ENCODE measurements around the gene MAPK7.

Gene MAPK7

GRCh38 chr17:19418251-19418992 lies 40.1 kb downstream of the MAPK7 start:
- DNase-seq (ENCODE audit: low read depth): no peak

DNA sequence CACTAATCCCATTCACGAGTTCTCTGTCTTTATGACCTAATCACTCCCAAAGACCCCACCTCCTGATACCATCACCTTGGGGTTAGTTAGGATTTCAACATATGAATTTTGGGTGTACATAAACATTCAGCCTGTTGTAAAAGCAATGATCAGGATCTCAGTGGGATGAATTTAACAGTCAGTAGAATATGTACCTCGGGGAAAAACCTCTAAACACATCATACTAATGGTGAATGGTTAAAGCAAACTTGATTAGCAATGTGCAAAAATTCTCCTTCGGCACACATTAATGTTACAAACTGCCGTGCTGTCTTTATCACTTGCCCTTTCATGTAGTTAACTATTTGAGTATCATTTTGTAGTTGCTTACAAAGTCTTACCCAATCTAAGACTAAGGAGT lies 42.9 kb downstream of the MAPK7 start:
- no peak for DNase-seq (ENCODE audit: low read depth)

- no peak for DNase-seq (ENCODE audit: low read depth)
Observed at GRCh38 chr17:19421926-19422325, 43.6 kb downstream of the MAPK7 start.

DNA sequence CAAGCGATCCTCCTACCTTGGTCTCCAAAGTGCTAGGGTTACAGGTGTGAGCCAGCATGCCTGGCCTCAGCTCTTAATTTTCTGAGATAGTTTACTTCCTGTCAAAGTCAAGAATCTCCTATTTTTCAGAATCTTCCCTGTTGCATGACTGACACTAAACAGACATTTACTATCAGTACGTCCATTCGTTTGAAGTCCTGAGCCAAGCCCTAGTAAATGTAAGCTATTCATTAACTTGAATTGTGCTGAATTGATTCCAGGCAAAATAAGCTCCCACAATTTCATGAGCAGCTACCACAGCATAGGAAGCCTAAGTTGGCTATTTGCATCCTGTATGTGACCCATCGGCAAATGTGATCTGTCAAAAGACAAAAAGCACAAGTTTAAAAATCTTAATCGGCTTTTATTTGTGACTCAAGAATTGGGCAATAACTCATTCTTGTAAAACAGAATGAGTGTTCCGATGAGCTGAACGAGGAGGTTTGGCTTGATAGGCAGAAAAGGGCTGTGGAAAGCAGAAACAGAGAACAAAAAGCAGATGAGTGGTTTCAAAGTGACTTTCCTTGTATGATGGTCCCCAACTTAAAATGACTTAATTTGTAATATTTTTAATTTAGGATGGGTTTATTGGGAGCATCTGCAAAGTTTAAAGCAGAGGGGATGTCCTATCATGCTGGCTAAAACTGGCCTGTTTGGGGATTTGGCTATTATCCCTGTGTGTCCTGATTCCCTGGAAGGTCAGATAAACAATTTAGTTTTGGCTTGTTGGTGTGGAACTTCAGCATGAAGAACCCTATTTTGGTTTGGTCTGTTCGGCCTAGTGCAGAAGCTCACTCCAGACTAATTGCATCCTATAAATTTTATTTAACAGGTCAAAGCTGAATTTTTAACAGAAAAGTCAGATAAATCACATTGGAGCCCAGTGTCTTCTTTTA lies 46.9 kb downstream of the MAPK7 start:
- DNase-seq (ENCODE audit: low read depth): no peak

GRCh38 chr17:19426631-19427030 lies 48.3 kb downstream of the MAPK7 start:
- no peak for DNase-seq (ENCODE audit: low read depth)

GRCh38 chr17:19431691-19432090 lies 53.4 kb downstream of the MAPK7 start:
- DNase-seq (ENCODE audit: low read depth): no peak
